T-helper 17 cell (primary cell): ENCODE data around the gene HUWE1. TPM values are rescaled to one million over a fixed set of nuclear protein-coding genes. Genes with fewer than 3 reads are reported as not detected.
"Not testable (repeated sequence)": the region's sequence is repeated elsewhere in the genome, so short reads cannot be mapped to it uniquely, and the experiment has no call there.

Experiments used
- ATAC-seq: fragments of 150-1000 bp; cut with Tn5 transposase; 2 replicates; pipeline ENCODE4 v1.10.0; 2021; ENCODE audit warnings: mild to moderate bottlenecking, moderate library complexity
- DNase-seq, 3 donors: peaks; one replicate each; pipeline versions ENCODE4 v3.0.0 to v3.0.0-alpha.2; 2020 to 2021
- H3K9me3 ChIP-seq: one replicate; pipeline ENCODE4 v1.7.0; 2013; ENCODE audit warnings: low read length, mild to moderate bottlenecking; ENCODE audit not compliant: control insufficient read depth, poor library complexity, severe bottlenecking
- H3K27ac Mint-ChIP-seq: one replicate; pipeline ENCODE4 v1.8.0; 2022; ENCODE audit warnings: mild to moderate bottlenecking, moderate library complexity, mixed read lengths
- H3K27me3 Mint-ChIP-seq: one replicate; pipeline ENCODE4 v1.8.0; 2022; ENCODE audit warnings: mixed read lengths
- H3K36me3 Mint-ChIP-seq: one replicate; pipeline ENCODE4 v1.8.0; 2022; ENCODE audit warnings: low read depth, mixed read lengths
- H3K4me1 Mint-ChIP-seq: one replicate; pipeline ENCODE4 v1.8.0; 2022; ENCODE audit warnings: mild to moderate bottlenecking, mixed read lengths
- H3K4me3 Mint-ChIP-seq: one replicate; pipeline ENCODE4 v1.8.0; 2022; ENCODE audit warnings: mild to moderate bottlenecking, moderate library complexity, mixed read lengths
- total RNA-seq, 4 donors: library from RNA in 2 of 4; stranded (reverse) in 2 of 4; gene quantifications; one replicate each; pipeline ENCODE4 v1.2.3 and lab custom pipeline; 2022 to 2026

The HUWE1 gene, protein sequence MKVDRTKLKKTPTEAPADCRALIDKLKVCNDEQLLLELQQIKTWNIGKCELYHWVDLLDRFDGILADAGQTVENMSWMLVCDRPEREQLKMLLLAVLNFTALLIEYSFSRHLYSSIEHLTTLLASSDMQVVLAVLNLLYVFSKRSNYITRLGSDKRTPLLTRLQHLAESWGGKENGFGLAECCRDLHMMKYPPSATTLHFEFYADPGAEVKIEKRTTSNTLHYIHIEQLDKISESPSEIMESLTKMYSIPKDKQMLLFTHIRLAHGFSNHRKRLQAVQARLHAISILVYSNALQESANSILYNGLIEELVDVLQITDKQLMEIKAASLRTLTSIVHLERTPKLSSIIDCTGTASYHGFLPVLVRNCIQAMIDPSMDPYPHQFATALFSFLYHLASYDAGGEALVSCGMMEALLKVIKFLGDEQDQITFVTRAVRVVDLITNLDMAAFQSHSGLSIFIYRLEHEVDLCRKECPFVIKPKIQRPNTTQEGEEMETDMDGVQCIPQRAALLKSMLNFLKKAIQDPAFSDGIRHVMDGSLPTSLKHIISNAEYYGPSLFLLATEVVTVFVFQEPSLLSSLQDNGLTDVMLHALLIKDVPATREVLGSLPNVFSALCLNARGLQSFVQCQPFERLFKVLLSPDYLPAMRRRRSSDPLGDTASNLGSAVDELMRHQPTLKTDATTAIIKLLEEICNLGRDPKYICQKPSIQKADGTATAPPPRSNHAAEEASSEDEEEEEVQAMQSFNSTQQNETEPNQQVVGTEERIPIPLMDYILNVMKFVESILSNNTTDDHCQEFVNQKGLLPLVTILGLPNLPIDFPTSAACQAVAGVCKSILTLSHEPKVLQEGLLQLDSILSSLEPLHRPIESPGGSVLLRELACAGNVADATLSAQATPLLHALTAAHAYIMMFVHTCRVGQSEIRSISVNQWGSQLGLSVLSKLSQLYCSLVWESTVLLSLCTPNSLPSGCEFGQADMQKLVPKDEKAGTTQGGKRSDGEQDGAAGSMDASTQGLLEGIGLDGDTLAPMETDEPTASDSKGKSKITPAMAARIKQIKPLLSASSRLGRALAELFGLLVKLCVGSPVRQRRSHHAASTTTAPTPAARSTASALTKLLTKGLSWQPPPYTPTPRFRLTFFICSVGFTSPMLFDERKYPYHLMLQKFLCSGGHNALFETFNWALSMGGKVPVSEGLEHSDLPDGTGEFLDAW (N-terminal part only)
- total RNA-seq (100 to 1,000 TPM; 211 to 214 TPM), total RNA-seq (lab: John Stamatoyannopoulos, UW) (356 to 422 reads per million in 2 donors)

DNA sequence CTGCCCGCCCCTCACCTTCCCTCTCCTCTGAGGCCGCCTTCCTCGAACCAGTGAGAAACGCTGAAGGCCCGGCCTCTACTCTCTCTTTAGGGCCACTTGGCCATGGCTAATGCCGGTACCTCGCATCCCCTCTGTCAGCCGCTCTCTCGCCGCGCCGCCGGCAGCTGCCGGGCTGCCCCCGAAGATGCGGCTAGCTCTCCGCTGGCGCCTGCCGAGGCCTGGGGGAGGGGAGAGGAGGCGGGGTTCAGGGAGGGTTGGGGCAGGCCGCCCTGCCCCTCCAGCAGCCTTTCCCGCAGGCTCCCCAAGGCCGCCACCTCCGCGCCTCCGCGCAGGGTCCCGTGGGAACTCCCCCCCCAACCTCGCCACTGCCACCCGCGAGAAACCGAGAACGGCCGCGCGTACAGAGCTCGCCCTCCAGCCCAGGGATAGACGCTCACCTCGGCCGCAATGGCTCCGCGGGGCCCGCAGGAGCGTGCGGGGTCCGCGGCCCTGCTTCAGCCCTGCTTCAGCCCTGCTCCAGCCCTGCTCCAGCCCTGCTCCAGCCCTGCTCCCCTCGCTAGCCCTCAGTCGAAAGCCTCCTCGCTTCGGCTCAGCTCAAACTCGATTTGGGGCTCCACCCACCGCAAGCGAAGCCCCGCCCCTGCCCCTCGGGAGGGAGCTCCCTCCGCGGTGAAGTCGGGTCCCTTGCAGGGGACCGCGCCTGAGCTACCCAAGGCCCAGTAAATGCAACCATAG lies at the start of gene HUWE1:
TSS of gene HUWE1 (minus strand) at position 569 of the 735 bp plus-strand sequence. CDS start 32,612 bp downstream, outside the sequence.
- Mint-ChIP-seq H3K36me3 (no peaks in the 10 kb centered on the region), H3K27me3 (no peaks in the 10 kb centered on the region), H3K4me1 (peaks cover 14% of the 10 kb centered on the region), H3K4me3 (peak within 1 kb of the TSS; percentile 92), H3K27ac (peak within 1 kb of the TSS; percentile 96)
- H3K9me3 ChIP-seq = no peaks in the 10 kb centered on the region
- ATAC-seq (peak; percentile 40), DNase-seq (peak; percentile 69 to 73 (median 71))

DNA sequence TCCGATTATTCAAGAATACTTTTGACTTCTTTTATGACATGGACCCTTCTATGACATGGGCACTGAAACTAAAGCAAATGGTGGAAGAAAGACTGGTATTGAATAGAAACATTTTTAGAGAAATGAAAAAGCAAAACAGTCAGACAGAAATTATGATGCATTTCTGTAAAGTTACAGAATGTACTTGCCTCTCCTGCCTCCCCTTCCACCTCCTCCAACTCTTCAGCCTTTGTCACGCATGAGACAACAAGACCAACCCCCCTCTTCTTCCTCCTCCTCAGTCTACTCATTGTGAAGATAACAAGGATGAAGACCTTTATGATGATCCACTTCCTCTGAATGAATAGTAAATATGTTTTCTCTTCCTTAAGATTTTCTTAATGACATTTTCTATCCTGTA lies 46.3 kb upstream of the HUWE1 start:
- no peaks in the 10 kb centered on the region for H3K9me3 ChIP-seq
- DNase-seq (no peak), ATAC-seq (no peak)
- Mint-ChIP-seq H3K27me3 (no peaks in the 10 kb centered on the region), H3K4me1 (peaks cover 7% of the 10 kb centered on the region), H3K27ac (no peak overlapping the region), H3K36me3 (no peaks in the 10 kb centered on the region), H3K4me3 (no peak overlapping the region)

DNA sequence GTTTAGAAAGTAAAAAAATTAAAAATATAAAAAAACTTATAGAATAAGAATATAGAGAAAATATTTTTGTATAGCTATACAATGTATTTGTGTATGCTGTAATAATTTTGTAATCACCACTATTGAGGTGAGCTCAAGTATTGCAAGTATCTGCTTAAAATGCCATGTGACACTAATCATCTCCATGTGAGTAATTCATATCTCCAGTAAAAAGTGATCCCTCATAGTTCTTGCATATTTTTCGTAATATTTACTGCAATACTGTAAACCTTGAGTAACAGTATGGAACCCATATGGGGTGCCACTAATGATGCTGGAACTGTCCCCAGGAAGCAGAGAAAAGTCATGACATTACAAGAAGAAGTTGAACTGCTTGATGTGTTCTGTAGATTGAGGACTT lies 43.2 kb upstream of the HUWE1 start:
- H3K36me3 Mint-ChIP-seq = no peaks in the 10 kb centered on the region
- DNase-seq = no peak
- peaks cover 9% of the 10 kb centered on the region for H3K4me1 Mint-ChIP-seq
- H3K27me3 Mint-ChIP-seq = no peaks in the 10 kb centered on the region
- ATAC-seq = no peak
- H3K4me3 Mint-ChIP-seq = no peak overlapping the region
- H3K9me3 ChIP-seq = no peaks in the 10 kb centered on the region
- no peak overlapping the region for H3K27ac Mint-ChIP-seq

DNA sequence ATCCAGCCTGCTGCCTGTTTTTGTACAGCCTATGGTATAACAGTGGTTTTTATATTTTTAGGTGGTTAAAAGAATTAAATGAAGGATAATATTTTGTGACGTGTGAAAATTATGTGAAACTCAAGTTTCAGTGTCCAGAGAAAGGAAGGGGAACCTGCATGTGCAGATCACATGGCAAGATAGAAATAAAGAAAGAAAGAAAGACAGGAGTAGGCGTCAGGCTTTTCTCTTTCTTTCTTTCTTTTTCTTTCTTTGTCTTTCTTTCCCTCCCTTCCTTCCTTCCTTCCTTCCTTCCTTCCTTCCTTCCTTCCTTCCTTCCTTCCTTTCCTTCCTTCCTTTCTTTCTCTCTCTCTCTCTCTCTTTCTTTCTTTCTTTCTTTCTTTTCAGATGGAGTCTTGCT lies 42.0 kb upstream of the HUWE1 start:
- no peak for DNase-seq
- H3K27ac Mint-ChIP-seq = no peak overlapping the region
- no peak for ATAC-seq
- H3K27me3 Mint-ChIP-seq = no peaks in the 10 kb centered on the region
- no peak overlapping the region for H3K4me3 Mint-ChIP-seq
- no peaks in the 10 kb centered on the region for H3K9me3 ChIP-seq
- H3K36me3 Mint-ChIP-seq = no peaks in the 10 kb centered on the region
- peaks cover 8% of the 10 kb centered on the region for H3K4me1 Mint-ChIP-seq

DNA sequence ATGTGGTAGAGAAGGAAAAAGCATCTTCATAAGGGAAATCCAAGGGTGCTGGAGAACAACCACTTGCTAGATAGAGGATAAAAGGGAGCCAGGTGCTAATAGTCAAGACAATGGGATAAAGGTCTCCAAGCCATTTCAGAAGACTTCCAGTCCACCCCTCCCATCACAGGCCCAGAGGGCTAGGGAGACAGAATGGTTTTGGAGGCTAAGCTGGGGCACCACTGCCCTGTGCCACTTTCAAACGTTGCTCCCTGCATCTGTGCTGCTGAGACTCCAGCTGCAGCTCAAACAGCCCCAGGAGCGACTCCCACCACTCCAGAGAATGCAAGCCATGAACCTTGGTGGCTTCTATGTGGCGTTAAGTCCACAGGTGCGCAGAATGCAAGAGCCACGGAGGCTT lies 38.4 kb upstream of the HUWE1 start:
- H3K4me1 Mint-ChIP-seq = peaks cover 8% of the 10 kb centered on the region
- ATAC-seq (no peak), DNase-seq (no peak)
- H3K9me3 ChIP-seq = no peaks in the 10 kb centered on the region
- H3K27ac Mint-ChIP-seq = no peak overlapping the region
- no peak overlapping the region for H3K4me3 Mint-ChIP-seq
- no peaks in the 10 kb centered on the region for H3K27me3 Mint-ChIP-seq
- no peaks in the 10 kb centered on the region for H3K36me3 Mint-ChIP-seq

DNA sequence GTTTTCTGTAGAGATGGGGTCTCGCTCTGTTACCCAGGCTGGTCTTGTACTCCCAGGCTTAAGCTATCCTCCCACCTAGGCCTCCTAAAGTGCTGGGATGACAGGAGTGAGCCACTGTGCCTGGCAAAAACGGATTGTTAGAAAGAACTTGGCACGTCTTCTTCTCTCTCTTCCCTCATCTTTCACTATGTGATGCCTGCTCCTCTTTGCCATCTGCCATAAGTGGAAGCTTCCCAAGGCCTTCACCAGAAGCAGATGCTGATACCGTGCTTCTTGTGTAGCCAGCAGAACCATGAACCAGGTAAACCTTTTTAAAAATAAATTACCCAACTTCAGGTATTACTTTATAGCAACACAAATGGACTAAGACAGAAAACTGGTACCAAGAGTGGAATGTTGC lies 36.9 kb upstream of the HUWE1 start:
- H3K36me3 Mint-ChIP-seq = no peaks in the 10 kb centered on the region
- no peaks in the 10 kb centered on the region for H3K9me3 ChIP-seq
- H3K27me3 Mint-ChIP-seq = no peaks in the 10 kb centered on the region
- no peak overlapping the region for H3K4me3 Mint-ChIP-seq
- no peak overlapping the region for H3K27ac Mint-ChIP-seq
- ATAC-seq = no peak
- peaks cover 6% of the 10 kb centered on the region for H3K4me1 Mint-ChIP-seq
- DNase-seq = no peak

DNA sequence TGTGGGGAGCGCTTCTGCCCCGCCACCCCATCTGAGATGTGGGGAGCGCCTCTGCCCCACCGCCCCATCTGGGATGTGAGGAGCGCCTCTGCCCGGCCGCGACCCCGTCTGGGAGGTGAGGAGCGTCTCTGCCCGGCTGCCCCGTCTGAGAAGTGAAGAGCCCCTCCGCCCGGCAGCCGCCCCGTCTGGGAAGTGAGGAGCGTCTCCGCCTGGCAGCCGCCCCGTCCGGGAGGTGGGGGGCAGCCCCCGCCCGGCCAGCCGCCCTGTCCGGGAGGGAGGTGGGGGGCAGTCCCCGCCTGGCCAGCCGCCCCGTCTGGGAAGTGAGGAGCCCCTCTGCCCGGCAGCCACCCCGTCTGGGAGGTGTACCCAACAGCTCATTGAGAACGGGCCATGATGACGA lies 35.1 kb upstream of the HUWE1 start:
- not testable (repeated sequence) for H3K4me3 Mint-ChIP-seq, H3K27me3 Mint-ChIP-seq, H3K36me3 Mint-ChIP-seq, H3K27ac Mint-ChIP-seq, DNase-seq, ATAC-seq, H3K9me3 ChIP-seq
- H3K4me1 Mint-ChIP-seq = peaks cover 12% of the 10 kb centered on the region

DNA sequence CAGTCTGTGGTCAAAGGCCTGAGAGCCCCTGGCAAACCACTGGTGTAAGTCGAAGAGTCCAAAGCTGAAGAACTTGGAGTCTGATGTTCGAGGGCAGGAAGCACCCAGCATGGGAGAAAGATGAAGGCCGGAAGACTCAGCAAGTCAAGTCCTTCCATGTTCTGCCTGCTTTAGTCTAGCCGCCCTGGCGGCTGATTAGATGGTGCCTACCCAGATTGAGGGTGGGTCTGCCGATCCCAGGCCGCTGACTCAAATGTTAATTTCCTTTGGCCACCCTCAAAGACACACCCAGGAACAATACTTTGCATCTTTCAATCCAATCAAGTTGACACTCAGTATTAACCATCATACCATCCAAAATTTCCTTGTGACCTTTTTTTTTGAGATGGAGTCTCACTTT lies 33.1 kb upstream of the HUWE1 start:
- not testable (repeated sequence) for H3K9me3 ChIP-seq, DNase-seq, H3K27ac Mint-ChIP-seq, H3K36me3 Mint-ChIP-seq, H3K27me3 Mint-ChIP-seq, H3K4me3 Mint-ChIP-seq, ATAC-seq
- H3K4me1 Mint-ChIP-seq = peaks cover 22% of the 10 kb centered on the region

DNA sequence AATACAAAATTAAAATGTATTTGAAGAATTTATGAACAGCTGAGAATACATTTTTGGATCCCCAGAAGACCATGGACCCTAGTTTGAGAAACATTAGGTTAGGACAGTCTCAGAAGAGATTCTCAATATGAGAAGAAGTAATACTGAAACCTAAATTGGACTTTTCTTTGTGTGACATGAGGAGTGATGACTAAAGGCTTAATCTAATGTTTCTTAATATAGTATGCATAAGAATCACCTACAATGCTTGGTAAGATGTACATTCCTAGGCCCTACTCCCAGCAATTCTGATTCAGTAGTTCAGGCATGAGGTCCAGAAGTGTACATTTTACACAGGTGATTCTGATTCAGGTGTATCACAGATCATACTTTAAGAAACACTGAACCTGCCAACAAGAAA lies 31.6 kb upstream of the HUWE1 start:
- H3K36me3 Mint-ChIP-seq = no peaks in the 10 kb centered on the region
- DNase-seq = no peak
- peaks cover 27% of the 10 kb centered on the region for H3K4me1 Mint-ChIP-seq
- H3K27ac Mint-ChIP-seq = peak overlapping the region; percentile 79
- no peak overlapping the region for H3K4me3 Mint-ChIP-seq
- no peak for ATAC-seq
- no peaks in the 10 kb centered on the region for H3K27me3 Mint-ChIP-seq
- H3K9me3 ChIP-seq = no peaks in the 10 kb centered on the region

DNA sequence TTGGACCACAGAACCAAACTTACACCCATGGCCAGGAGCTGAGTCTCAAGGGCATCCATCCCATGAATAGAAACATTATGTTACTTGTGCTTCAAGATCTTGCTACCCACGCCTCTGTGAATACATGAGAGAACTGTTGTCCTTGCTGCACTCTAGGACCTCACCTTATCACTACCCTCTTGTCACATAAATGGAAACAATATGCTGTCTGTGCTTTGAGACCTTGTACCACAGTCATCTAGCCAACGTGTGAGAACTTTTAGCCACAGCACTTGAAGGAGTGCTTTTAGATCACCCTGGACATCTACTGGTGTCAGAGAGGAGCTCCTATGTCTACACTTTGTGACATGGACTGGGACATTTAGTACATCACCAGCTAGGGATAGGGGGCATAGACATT lies 30.7 kb upstream of the HUWE1 start:
- Mint-ChIP-seq H3K4me1 (peaks cover 27% of the 10 kb centered on the region), H3K27me3 (no peaks in the 10 kb centered on the region), H3K4me3 (no peak overlapping the region), H3K27ac (peak overlapping the region; percentile 98), H3K36me3 (no peaks in the 10 kb centered on the region)
- no peak for ATAC-seq
- DNase-seq = no peak
- H3K9me3 ChIP-seq = no peaks in the 10 kb centered on the region

DNA sequence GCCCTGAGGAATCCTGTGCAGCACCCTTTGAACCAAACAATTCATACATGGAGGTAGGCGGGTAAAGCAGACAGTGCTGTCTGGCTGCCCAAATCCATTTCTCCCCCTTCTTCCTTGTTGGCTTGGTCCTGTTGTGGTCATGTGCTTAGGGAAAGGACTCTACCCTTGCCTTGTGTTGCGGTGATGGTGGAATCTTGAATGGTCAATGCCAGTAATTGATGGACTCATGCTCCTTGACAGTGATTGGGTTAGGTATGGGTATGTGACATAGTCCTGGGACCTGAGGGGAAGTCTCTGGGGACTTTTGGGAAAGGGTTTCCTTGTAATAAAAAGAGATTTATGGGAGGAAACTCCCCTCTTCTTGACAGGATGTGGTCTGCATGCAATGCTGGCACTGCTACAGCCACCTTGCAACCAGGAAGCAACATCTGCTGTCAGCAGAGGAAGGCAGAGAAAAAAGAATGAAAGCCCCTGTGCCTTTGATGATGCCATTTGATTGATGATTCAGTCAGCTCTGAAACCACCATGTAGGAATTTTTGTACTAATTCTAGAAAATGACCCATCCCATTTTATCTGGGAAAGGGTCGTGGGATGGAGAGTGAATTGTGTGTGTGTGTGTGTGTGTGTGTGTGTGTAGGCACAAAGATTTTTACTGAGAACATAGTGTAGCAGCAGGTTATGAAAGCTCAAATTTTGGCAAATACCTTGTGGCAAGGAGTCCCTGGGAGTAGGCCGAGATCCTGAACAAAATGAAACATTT lies 30.0 kb upstream of the HUWE1 start:
- H3K27me3 Mint-ChIP-seq = no peaks in the 10 kb centered on the region
- no peaks in the 10 kb centered on the region for H3K36me3 Mint-ChIP-seq
- H3K4me3 Mint-ChIP-seq = peak overlapping the region; percentile 51
- no peaks in the 10 kb centered on the region for H3K9me3 ChIP-seq
- ATAC-seq (peak; percentile 58), DNase-seq (peak; percentile 16 to 25 (median 21))
- H3K27ac Mint-ChIP-seq = peak overlapping the region; percentile 98
- H3K4me1 Mint-ChIP-seq = peaks cover 27% of the 10 kb centered on the region

DNA sequence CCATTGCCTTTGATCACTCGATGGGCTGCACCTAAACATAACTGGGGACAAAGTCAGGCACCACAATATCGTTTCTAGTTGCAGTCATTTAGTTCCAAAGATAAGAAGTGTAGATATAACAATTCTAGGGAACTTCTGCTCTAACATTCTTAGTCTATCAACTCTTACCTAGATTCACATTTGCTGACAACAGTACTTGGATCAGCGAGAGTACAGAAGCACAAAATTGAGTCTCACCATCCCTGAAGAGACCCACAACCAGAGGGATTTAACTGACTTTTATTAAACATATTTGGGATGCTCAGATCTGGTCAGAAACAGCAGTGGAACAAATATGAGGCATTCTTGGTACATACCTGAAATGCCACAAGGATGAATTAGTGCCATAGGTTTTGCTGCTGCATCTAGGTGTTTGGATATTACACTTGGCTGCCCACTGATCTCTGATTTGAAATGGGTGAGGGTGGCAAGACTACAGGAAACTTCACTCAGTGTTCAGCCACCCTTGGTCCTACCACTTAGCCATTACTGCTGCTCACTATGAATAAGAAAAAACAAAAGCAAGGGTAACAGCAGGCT lies 28.9 kb upstream of the HUWE1 start:
- H3K36me3 Mint-ChIP-seq = peaks cover 3% of the 10 kb centered on the region
- no peaks in the 10 kb centered on the region for H3K9me3 ChIP-seq
- H3K27me3 Mint-ChIP-seq = no peaks in the 10 kb centered on the region
- H3K27ac Mint-ChIP-seq = peak overlapping the region; percentile 98
- no peak for DNase-seq
- peak overlapping the region; percentile 89 for H3K4me3 Mint-ChIP-seq
- ATAC-seq = no peak
- H3K4me1 Mint-ChIP-seq = peaks cover 30% of the 10 kb centered on the region
